HG03095 (cell line): ENCODE results near the gene SLC35F4.
"Not testable (repeated sequence)": the region's sequence is repeated elsewhere in the genome, so short reads cannot be mapped to it uniquely, and the experiment has no call there.

Experiments used
- ATAC-seq: cut with Tn5 transposase; IDR thresholded peaks from one replicate; pipeline ENCODE4 v1.9.1; 2021; ENCODE audit warnings: moderate library complexity; ENCODE audit not compliant: unreplicated experiment

Gene SLC35F4

GRCh38 chr14:57811998-57812546 is 53.8 kb downstream of the SLC35F4 start:
- ATAC-seq: no peak

GRCh38 chr14:57809808-57810207 is 56.1 kb downstream of the SLC35F4 start:
- ATAC-seq: no peak

GRCh38 chr14:57797160-57797559 is 68.7 kb downstream of the SLC35F4 start:
- ATAC-seq: no peak

- no peak for ATAC-seq
Observed at GRCh38 chr14:57796556-57796955, 69.3 kb downstream of the SLC35F4 start.

- ATAC-seq: no peak
Observed at GRCh38 chr14:57785058-57785457, 80.8 kb downstream of the SLC35F4 start.

GRCh38 chr14:57771801-57772200 is 94.1 kb downstream of the SLC35F4 start:
- ATAC-seq: no peak

- no peak for ATAC-seq
Observed at GRCh38 chr14:57769863-57770523, 95.9 kb downstream of the SLC35F4 start.

- no peak for ATAC-seq
Observed at GRCh38 chr14:57761800-57762199, 104.1 kb downstream of the SLC35F4 start.

GRCh38 chr14:57760896-57761295 is 105.0 kb downstream of the SLC35F4 start:
- no peak for ATAC-seq

- ATAC-seq: no peak
Observed at GRCh38 chr14:57755018-57755521, 110.8 kb downstream of the SLC35F4 start.

- no peak for ATAC-seq
Observed at GRCh38 chr14:57754527-57754926, 111.4 kb downstream of the SLC35F4 start.

GRCh38 chr14:57753821-57754220 is 112.1 kb downstream of the SLC35F4 start:
- no peak for ATAC-seq

- ATAC-seq: not testable (repeated sequence)
Observed at GRCh38 chr14:57752142-57752695, 113.7 kb downstream of the SLC35F4 start.

GRCh38 chr14:57751400-57751799 is 114.5 kb downstream of the SLC35F4 start:
- ATAC-seq: no peak

GRCh38 chr14:57749267-57749666 is 116.6 kb downstream of the SLC35F4 start:
- ATAC-seq: no peak

GRCh38 chr14:57748279-57748678 is 117.6 kb downstream of the SLC35F4 start:
- no peak for ATAC-seq

GRCh38 chr14:57747036-57747435 is 118.9 kb downstream of the SLC35F4 start:
- no peak for ATAC-seq

GRCh38 chr14:57746563-57746962 is 119.3 kb downstream of the SLC35F4 start:
- no peak for ATAC-seq

GRCh38 chr14:57739516-57739915 is 126.4 kb downstream of the SLC35F4 start:
- ATAC-seq: no peak

GRCh38 chr14:57737598-57737997 is 128.3 kb downstream of the SLC35F4 start:
- ATAC-seq: no peak

GRCh38 chr14:57736391-57736790 is 129.5 kb downstream of the SLC35F4 start:
- ATAC-seq: no peak

GRCh38 chr14:57735276-57735675 is 130.6 kb downstream of the SLC35F4 start:
- ATAC-seq: no peak
